Stimulated activated CD8-positive, alpha-beta memory T cell treated with anti-CD3 and anti-CD28 coated beads, Interleukin-2, amount 100 ng/mL, for 1 hour (primary cell): Measurements from ENCODE around the gene VASH1.

Experiments used
- DNase-seq, 2 donors: peaks; one replicate each; pipeline ENCODE4 v3.0.0-alpha.2; 2020; ENCODE audit warnings: low read depth in 2 of 2

VASH1 gene

DNA sequence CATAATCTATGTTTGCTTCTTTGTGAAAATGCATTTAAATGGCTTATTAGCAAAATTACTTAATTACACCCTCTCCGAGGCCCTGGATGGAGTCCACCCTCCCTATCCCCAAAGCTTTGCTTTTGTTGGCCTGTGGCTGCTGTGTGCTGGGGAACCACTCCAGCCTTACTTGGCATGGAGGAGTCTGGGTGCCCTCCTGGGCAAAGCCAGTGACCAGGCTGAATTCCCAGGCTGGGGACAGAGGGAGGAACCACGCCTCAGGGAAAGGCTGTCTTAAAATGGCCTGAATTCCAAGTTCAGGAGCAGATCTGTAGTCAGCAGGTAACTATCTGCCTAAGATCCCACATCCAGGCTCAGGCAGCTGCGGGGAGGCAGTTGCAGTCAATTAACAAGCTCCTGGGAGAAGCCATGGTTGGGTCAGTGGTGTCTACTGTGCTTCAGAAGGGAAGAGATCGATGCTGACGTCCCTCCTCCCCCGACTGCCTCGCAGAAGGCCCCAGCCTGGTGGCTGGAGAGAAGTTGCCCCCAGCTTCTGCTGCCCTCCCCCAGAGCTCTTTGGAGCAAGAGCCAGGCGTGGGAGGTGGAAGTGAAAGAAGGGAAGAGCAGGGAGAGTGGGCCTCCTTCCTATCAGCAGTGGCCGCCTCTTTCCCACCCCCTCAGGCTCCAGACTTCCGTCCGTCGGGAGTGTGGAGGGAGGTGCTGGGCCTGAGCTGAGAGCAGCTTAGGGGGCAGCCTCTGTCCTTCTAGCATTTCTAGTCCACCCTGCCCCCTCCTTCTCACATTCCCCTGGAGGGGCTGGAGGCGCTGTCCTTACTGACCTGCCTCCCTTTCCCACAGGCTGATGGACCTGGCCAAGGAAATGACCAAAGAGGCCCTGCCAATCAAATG is 11.3 kb downstream of the VASH1 start:
- DNase-seq, result no peak

DNA sequence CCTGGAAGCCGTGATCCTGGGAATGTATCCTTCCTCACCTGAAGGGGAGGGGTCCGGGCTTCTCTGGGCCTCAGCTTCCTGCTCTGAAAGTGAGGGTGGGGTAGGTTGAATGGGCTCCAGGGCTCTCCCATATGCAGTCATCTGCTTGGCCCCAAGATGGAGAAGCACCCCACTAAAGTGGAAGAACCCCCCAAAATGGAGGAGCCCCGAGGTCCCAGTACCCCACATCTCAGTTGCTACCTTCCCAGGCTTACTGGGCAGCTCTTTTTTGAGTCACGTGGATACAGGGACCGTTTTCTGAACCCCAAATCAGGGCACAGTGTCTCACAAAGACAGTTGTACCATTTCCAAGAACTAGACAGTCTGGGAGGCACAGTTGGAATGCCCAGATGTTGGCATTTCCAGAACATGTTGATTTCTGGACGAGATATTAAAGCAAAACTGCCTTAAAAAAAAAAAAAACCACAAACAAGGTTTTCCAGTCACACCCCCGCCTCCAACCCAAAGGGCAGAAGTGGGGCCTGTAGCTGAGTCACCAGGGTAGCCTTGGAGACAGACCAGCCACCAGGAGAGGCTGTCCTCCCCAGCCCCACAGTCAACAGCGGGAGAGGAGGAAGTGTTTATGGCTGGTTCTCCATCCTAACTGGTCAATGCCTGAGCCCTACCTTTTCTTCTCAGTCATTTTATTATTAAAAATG is 12.1 kb downstream of the VASH1 start:
- DNase-seq, result no peak

DNA sequence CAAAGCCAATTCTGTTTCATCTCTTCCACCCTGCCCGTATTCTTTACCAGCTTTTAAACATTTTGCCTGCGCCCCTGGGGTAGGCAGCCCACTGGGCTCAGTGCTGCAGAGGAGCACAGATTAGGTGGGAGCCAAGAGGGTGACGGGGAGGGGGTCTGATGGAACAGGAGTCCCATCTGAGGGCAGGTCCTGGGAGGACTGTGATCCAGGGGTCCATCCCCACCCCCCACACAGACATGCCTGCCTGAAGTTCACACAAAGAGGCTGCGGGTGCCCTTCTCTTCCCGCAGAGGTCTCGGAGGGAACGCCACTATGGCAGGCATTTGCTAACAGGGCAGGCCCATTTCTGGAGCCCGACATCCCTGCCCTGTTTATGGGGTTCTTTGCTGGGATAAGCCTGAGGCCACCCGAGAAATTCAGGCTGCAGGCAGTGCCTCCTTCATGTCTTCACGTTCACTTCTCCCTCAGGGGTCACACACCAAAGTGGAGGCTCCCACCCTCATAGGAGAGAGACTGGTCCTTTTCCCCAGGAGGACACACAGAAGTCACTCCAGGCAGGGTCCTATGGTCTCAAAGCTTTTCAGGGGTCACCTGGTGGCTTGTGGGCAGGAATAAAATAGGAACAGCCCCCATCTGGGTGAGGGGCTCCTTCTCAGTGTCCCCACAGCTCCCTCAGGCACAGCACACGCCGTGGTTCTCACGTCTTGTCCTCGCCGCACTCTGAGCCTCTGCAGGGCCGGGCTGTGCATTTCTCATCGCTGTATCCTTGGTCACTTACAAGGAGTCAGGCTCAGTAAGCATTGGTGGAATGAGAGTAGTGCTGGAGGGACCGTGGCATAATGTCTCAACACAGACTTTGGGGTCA is 12.9 kb downstream of the VASH1 start:
- DNase-seq, result no peak

DNA sequence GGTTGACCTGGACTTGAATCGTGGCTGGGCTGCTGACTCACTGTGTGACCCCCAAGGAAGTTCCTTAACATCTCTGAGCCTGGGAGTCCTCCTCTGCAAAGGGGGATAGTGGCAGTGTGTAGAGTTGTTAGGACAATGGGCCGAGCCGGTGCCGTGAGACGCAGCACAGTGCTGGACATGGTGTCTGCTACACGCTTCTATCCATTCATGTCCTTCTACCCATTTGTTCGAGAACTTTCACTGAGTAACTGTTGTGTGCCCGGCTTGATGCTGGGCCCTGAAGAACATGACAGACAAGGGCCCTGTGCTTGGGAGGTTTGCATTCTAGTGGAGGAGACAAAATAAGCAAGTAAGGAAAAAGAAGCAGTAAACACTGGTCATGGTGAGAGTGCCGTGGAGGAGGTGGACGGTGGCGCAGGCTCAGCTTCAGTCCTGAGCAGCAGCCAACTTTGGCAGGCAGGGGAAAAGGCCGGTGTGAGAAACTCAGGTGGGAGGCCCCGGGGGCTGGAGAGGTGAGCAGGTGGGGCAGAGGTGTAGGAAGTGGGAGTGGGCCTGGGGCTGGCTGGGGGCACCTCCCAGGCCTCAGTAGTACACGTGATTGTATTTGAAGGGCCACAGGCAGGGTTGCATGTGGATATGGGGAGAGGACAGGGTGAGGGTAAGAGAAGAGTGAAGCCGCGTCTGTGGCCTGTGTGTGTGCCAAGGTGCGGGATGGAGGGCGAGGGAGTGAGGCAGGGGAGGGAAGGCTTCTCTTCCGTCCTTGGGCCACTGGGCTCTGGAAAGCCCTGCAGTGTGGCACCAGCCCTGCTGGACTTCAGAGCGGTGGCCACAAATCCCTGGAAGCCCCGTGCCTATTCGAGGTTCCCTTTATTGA is 13.8 kb downstream of the VASH1 start:
- DNase-seq, result no peak

DNA sequence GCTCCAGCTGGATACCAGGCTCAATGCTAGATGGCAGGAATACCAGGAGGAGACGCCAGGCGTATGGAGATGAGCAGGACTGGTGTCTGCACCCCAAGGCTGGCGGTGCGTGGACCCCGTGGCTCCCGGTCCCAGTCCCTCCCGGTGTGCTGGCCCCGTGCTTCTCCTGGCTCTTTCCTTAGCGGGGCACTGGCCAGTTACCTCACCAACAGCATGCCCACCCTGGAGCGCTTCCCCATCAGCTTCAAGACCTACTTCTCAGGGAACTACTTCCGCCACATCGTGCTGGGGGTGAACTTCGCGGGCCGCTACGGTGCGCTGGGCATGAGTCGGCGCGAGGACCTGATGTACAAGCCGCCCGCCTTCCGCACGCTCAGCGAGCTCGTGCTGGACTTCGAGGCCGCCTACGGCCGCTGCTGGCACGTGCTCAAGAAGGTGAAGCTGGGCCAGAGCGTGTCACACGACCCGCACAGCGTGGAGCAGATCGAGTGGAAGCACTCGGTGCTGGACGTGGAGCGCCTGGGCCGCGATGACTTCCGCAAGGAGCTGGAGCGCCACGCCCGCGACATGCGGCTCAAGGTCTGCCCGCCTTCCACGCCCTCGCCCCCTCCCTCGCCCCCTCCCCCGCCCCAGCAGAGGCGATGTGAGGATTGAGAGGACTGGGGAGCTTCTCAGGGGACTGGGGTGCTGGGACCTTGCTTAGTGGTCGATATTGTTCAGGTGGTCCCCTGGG is 14.6 kb downstream of the VASH1 start:
- DNase-seq, result no peak

DNA sequence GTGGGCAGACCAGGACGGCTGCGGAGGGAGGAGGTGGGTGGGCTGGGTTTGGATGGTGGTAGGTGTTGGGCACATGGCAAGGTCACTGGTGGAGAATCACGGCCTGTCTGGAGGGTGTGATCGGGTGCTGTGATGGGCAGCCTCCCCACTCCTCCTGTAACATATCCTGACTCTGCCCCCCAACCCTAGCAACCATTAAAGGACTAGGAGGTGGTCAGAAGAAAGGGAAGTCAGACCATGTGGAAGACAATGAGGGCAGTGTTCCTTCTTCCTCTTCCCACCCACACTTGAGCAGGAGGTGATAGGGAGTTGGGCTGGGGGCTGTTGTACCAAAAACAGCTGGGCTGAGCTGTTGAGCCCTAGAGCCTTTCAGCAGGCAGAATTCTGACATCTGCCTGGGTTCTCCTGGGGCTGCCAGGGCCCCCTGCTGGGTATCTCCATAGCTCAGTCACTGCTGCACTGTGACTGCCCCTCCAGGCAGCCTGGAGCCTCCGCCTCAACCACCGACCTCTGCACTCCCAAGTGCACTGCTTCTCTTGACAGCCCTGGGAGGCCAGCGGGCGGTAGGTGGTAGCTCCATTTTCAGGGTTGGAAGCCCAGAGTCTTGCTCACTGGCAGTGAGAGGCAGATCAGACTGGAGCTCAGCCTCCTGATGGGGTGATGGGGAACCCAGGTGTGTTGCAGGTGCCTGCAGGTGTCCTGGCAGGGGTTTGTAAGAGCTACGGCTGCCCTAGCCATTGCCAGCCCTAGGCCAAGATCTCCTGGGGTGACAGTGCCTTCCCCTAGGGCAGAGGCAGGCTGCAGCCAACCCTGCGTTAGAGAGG is 15.4 kb downstream of the VASH1 start:
- no peak for DNase-seq

DNA sequence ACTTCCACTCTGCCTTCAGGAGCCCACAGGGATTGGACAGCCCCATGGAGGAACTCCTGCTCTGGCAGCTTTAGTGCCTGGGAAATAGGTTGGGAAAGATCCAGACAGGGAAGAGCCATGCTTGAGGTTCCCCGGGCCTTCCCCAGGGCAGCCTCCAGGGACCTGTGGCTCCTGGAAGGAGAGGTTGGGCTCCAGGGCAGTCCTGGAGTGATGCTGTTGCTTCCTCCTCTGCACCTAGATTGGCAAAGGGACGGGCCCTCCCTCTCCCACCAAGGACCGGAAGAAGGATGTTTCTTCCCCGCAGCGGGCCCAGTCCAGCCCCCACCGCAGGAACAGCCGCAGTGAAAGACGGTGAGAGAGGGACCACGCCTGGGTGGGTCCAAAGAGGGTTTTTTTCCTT is 16.5 kb downstream of the VASH1 start:
- DNase-seq, result no peak

DNA sequence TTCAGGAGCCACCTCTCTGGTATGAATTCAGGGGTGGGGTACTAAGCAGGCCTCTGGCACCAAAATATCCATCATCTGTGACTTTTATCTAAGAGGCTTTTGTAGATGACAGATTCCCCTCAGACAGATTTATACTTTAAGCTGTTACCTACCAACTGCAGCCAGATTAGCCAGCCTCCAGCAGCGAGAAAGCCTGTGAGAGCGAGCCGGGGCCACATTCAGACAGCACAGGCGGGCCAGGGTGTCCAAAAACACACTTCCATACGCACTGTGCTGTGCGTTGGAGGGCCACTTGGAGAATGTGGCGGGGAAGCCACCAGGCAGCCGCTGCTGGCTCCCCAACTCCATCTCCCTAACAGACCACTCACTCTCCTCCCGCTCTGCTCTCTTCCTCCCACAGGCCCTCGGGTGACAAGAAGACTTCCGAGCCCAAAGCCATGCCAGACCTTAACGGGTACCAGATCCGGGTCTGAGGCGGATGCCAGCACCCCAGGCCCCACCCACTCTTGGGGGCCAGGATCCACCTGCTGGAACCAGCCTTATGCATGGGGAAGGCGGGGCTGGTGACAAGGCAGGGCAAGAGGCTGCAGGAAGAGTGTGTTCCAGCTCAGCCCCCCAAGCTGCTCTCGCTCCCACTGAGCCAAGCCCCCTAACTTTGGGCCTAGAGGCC is 17.4 kb downstream of the VASH1 start:
- DNase-seq, result no peak

DNA sequence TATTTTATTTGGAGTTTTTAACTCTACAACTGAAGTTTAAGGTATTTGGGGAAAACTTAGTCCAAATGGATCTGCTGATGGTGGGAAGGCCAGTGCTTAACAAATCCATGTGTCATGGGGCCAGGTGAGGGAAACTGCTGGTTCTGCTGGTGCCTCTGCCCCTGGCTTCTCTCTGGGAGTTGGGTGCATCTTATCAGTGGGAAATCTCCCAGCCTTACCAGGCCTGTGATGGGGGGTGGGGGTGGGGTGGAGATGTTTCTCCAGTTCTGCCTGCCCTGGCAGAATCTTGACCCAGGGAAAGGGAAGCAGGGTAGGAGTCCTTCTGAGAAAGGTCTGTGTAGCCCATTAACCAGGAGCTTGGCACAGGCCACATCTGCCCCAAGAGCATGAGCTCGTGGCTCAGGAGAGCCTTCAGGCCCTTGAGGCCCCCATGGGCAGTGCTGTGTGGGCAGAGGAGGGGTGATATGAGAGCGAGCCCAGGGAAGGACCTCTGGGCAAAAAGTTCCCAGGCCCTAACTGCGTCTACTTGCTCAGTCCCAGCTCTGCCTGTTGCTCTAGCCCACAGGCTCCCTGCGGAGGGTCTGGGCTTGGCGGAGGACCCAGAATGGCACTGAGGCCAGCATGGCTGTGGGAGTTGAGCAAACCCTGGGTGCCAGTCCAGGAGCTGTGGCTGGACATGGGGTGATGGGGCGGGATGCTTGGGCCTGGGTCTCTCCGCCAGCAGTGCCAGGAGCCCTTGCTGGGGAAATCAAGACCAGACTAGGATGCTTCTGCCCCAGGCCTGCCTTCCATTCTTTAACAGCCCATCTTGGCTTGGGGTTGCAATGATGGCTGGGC is 18.2 kb downstream of the VASH1 start:
- DNase-seq, result no peak

DNA sequence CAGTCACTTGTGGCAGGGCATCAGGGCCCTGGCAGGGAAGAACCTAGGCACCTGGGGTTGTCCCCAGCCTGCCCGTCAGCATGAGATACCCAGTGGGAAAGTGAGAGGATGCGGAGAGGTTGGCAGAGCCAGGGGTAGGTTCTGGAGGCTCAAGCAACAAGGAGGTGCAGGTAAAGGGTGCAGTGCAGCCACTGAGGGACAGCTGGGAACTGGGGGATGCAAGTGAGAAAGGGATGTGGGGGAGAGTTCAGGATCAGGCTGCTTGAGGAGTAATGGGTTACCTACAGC is 18.7 kb downstream of the VASH1 start:
- no peak for DNase-seq

DNA sequence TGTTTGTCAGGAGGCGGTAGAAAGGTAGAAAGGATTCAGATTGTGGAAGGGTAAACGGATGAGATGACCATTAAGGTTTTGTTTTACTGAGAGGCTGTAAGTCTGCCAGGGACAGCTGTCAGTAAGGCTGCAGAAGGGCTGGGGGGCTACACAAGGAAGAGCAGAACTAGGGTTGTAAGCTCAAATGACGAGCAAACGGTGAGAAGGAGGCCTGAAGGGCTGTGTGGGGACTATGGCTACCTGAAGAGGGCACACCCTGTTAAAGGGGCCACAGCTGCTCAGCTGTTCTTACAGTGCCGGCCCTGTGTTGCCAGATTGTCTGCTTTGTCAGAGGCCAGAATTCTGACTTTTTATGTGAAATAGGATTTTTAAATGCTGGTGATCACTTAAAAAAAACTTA is 19.1 kb downstream of the VASH1 start:
- no peak for DNase-seq

DNA sequence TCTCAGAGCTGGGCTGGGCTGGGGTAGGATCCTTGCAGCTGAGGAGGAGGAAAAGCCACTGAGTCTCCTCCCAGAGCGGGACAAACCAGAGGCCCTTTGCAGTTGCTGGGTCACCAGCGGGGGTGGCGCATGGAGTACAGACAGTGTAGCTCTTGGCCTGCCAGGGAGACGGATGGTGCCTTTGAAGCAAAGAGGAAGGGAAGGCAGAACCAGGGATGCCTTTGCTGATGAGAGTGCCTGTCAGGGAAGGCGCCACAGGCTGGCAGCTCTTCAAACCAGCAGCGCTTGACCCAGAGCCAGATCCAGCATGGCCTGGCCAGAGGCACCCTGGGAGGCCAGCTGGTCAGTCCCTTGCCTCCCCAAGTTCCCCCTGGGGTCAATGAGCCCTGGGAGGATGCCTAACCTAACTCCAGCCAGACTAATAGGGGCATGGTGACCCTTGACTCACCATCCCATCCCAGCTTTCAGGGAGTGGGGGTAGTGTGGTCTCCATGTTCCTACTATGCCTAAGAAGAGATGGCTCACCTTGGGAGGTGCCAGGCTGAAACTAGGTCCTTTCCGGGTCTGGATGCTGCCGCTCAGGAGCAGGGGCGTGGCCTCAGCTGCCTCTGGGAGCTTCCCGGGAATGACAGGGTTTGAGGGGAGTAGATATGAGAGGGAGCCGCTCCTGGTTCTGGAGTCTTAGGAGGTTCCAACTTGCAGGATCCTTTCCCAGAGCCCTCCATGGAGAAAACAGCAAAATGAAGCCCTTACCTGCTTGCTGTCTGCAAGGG is 19.8 kb downstream of the VASH1 start:
- DNase-seq, result no peak

DNA sequence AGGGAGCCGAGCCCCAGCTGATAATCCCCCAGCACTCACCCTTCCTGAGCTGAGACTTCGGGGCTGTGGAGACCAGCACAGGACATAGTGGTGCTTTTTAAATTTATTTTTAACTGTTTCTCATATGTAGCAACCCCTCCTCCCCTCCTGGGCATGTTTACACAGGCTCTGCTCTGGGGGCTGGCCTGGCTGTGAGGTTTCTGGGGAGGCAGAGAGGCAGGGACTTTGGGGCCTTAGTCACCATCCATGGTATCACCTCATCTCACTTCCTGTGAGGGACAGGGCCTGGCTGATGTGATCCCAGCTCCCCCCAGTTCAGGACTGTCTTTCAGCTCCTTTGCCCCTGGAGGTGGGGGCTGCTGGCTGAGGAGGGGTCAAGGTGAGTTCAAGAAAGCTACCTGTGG is 20.4 kb downstream of the VASH1 start:
- DNase-seq, result no peak

DNA sequence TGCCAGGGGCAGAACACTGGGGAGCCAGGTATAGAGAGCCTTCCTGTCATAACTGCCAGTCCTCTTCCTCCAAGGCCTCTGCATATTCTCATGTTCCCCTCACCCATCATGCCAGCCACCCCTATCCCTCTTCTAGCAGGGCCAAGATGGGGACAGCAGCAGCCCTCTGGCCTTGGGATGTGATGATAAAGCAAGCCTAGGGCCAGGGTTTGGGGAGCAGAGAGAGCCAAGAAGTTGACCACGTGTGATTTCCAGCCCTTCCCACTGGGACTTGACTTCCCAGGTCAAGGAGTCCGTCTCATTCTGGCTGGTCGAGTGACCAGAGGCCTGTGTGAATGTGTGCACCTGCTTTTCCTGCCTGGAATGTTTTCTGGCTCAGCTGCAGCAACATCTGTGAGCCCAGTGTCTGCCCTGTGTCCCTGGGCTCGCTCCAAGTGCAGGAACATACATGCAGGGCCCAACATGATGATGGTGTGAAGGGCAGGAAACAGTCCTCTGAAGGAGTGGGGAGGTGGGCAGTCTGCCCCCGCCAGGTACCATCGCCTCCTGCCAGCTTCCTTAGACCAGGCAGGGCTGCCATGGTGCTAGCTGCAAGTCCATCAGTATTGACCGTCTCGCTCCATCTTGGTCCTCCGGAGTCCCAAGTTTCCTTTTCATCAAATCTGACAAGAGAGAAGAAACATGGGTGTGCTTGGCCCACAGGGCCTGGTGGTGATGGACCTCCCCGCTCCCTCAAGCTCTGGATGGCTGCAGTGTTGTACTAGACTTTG is 21.0 kb downstream of the VASH1 start:
- no peak for DNase-seq

DNA sequence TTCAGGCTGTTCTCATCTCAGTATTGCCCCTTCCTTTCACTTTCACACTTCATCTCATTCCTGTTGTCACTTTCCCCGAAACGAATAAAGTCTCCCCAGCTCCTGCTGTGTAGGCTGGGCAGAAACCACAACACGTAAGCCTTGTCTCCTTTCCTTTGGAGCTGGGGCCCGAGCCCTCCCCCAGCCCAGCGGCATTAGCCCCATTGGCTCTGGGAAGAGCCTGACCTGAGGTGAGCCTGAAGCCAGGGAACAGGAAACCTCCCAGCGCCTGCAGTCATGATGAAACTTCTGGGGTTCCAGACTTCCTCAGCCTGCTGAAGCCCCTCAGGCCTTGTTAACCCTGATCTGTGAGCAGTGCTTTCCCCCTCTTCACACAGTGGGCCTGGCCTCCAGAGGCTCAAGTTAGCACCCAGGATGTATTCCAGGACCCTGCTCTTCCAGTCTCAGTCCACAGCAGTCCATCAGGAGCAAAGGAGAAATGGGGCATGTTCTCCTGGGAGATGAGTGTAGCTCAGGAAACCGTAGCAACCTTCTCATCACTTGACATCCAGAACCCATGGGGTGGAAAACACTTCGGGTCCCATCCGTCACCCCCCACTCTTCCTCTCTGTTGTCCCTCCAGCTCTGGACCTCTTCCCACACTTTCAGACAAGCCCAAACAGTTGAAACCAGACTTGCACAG is 21.8 kb downstream of the VASH1 start:
- no peak for DNase-seq

DNA sequence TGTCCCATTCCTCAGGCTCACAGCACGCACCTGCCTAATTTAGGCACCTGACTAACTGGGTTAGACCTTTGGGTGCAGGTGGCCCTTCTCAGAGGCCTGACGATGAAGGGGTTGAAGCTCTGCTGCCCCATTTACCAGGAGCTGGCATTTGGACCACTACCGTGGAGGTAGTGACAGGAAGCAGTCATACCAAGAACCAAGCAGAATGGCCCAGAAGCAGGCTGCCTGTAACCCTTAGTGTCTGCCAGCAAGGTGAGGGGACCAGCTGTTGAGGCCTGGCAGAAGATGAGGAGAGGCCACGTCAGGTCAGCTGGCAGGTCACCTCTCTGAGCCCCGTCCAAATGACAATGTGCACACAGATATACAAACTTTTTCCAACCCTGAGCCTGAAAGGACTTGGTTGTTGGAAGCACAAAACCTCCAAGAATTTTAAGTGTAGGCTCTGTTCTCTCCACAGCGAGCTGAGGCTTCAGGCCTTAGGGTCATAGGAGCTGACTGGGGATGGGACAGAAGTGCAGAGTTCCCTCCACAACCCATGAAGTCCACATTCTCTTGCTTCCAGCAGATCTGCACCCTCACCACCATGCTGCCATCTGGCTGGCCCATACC is 23.1 kb downstream of the VASH1 start:
- DNase-seq, result no peak
